HG03045 (cell line): ENCODE data around the gene GJE1.

ENCODE experiments used
- ATAC-seq: cut with Tn5 transposase; IDR thresholded peaks from one replicate; pipeline ENCODE4 v1.9.1; 2021; ENCODE audit warnings: mild to moderate bottlenecking, moderate library complexity; ENCODE audit not compliant: unreplicated experiment

Gene GJE1

DNA sequence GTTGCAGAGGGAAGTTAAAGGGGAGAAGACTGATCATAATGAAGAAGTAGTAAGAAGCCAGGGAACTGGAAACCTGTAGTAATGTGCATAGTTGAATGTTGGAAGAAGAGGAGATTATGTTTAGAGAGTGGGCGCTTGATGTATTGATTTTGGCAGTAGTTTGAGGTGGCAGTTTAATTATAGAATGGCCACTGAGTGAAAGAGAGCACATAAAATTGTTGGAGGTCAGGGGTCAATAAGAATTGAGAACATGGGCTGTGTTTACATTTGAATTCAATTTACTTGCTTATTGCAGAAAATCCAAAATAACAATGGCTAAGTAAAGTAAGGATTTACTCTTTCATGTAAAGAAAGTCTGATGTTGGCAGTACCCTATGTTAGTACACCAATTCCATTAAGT is 30.1 kb downstream of the GJE1 start:
- ATAC-seq: no peak

DNA sequence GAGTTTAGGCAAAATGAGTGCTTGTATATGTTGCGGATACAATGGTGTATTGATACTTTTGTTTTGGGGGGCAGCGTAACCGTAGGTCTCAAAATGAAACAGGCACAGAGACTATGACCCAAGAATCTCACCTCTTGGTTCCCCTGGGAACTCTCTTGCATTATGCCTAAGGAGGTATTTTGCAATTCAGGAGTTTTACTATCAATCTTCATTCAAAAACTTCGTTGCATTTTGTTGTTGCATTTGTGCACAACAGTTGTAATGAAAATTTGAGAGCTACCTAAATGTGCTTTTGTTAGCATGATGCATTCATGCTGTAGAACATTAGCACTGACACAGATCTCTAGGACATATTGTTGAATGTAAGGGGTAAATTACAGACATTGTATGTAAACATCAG is 32.5 kb downstream of the GJE1 start:
- no peak for ATAC-seq

DNA sequence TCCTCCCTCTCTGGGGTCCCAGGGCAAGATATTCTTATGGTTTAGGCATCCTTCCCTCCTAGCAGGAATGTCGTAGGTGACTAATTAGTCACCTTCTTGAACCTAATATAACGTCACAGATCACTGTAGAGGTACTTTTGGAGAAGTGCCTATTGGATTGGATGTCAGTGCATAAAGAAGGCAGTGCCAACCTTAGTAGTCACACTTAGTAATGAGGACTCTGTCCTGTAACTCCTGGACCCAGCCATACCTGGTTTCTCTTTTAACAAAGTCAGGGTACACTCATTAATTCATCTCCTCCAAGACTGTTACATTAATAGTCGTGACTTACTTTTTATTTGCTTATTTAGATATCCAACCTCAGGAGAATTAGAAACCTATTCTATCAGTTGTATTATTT is 34.3 kb downstream of the GJE1 start:
- no peak for ATAC-seq

DNA sequence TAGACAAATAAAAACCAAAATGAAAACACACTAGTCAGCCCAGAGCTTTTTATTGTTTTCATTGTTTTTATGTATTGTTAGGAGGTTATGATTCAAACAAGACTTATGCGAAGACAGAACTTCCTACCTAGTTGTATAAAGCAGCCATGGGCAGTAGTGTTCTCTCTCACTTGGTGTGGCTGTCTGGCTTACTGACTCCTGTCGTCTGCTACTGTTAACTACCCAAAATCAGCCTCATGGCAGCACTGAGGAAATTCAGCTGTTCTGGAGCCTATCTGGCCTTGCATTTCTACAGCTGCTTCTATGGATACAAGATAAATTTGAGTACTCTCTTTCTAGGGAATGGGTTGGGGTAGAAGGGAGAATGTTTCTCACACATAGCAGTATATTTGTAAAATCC is 34.8 kb downstream of the GJE1 start:
- ATAC-seq: no peak

DNA sequence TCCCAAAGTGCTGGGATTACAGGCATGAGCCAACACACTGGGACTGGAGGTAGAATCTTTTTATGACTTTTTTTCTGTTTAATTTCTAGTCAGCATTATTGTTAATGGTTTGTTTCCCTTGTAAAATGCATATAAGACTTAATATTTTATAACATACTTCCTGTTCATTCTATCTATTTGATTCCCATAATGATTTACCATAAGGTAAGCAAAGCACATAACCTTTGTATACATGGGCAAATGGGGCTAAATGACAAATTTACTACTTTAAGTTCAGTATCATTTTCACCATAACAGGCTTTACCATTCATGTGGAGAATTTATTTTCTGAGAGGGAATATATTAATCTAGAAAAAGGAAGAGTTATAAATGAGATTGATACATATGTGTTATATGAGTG is 38.6 kb downstream of the GJE1 start:
- no peak for ATAC-seq

DNA sequence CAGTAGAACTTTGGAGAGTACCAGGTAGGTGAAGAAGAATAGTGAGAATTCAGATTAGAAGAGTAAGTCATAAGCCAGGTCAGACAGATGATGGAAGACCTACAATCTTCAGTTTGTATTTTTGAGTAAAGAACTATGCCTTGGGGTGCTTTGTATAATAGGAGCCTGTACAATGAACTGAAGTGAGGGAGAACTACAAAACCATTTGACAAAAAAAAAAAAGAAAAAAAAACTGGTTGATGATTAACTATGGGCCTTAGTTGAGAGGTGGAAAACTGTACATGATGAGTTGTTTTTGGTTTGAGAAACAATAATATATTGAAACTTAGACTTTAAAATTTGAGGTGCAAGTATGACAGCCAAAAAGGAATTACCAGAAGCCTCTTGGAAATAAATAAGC is 40.0 kb downstream of the GJE1 start:
- ATAC-seq: no peak

DNA sequence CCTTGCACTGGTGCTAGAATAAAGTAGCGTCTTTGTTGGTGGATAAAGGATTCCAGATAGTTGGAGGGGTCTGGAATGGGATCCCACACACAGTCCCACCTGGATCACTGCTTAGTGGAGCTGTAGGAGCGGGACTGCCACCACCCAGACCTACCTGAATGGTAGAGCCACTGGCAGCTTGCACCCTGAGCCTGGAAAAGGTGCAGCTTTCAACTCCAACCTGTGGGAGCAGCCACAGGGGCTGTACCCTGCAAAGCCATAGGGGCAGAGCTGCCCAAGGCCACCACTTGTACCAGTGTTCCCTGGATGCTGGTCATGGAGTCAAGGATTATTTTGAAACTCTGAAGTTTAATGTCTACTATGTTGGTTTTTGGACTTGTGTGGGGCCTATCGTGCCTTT is 41.3 kb downstream of the GJE1 start:
- ATAC-seq: no peak

DNA sequence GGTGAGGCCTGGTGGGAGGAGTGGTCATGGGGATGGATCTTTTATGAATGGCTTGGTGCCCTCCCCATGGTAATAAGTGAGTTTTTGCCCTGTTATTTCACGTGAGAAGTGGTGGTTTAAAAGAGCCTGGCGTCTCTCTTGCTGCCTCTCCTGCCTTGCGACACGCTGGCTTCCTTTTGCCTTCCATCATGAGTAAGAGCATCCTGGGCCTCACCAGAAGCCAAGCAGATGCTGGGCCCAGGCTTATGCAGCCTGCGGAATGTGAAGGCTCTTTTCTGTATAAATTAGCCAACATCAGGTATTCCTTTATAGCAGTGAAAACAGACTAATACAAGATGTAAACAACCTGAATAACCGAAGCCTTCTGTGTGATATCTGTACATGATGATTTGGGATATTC is 42.0 kb downstream of the GJE1 start:
- ATAC-seq: no peak

DNA sequence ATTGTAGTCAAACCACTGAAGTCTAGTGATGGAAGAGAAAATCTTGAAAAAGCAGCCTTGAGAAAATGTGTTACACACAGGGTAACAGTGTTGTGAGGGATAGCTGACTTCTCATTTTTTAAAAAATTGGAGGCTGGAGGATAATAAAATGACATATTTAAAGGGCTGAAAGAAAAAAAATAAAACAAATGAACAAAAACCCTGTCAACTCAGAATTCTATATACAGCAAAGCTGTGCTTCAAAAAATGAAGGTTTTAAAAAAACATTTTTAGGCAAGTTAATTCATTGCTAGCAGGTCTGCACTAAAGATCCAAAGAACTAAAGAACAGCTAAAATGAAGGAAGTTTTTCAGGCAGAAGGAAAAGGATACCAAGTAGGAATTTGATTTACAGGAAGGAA is 45.4 kb downstream of the GJE1 start:
- ATAC-seq: no peak

DNA sequence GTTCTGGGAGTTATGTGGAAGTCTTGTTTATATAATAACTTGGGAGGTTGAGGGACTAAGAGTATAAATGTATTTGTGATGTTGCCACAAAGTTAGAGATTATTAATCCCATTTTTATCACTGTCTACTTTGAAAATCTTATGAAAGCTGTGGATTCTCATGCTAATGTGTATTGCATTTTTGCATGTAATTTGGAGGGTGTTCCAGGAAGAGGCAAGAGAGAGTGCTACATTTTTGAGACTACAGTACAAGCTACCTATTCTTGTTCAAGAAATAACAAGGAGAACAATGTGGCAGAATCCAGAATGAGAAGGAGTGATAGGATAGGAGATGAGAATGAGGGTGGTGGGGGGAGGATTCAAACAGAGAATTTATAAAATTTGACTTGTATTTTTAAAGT is 49.3 kb downstream of the GJE1 start:
- no peak for ATAC-seq

DNA sequence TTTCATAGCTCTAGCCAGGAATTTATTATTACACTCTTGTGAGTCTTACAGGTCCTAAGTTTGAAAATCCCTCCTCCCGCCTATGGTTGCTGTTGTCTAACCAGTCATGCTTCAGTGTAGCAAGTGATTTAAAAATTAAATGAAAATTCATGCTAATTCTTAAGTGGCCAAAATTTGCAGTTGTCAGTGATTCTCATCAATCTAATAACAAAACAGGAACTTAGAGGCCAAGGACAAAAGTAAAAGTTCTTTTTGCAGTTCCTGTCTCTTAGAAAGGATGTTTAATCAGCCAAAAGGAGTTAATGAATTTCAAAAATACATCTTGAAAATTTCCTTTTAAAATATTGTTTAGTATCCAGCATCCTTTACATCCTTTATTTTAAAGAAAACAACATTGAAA is 50.6 kb downstream of the GJE1 start:
- no peak for ATAC-seq

DNA sequence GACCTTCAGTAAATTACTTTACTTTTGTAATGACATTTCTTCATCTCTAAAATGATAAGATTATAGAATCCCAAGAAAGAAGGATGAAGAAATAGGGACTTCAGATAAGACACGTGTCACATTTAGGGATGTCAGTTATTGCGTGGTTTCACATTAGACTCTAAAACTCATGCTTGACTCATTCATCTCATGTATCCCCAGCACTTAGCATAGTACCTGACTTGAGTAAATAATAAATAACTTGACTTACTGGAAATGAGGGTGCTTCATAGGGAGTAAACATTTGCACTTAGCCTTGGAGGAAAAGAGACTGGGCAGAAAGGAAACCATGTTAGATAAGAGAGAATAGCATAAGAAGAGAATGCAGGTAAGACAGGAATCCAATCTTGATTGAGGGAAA is 51.6 kb downstream of the GJE1 start:
- no peak for ATAC-seq
